Mucosa of rectum (tissue), 2 donors: ENCODE data around the gene GLDN.
A peak's percentile ranks its signal among the peaks of the same experiment; 100 is the strongest.

Source experiments
- H3K27ac ChIP-seq, 2 donors: one replicate each; pipeline ENCODE4 v1.7.0; 2013; ENCODE audit warnings: inconsistent platforms in 2 of 2, low read depth in 2 of 2, low read length in 2 of 2
- H3K27me3 ChIP-seq, 2 donors: one replicate each; pipeline ENCODE4 v1.7.0; 2013; ENCODE audit warnings: low read length in 2 of 2; ENCODE audit not compliant: control insufficient read depth in 2 of 2, insufficient read depth in 2 of 2
- H3K36me3 ChIP-seq, 2 donors: one replicate each; pipeline ENCODE4 v1.7.0; 2013; ENCODE audit warnings: low read length in 2 of 2; ENCODE audit not compliant: control insufficient read depth in 2 of 2, insufficient read depth in 2 of 2
- H3K4me1 ChIP-seq, 2 donors: one replicate each; pipeline ENCODE4 v1.7.0; 2013; ENCODE audit warnings: low read length in 2 of 2, mild to moderate bottlenecking in 1 of 2; ENCODE audit not compliant: control insufficient read depth in 2 of 2, insufficient read depth in 2 of 2
- H3K4me3 ChIP-seq, 2 donors: one replicate each; pipeline ENCODE4 v1.7.0; 2013; ENCODE audit warnings: low read length in 2 of 2
- H3K9ac ChIP-seq, 2 donors: one replicate each; pipeline ENCODE4 v1.7.0; 2013; ENCODE audit warnings: low read length in 2 of 2, low read depth in 1 of 2, mild to moderate bottlenecking in 1 of 2
- H3K9me3 ChIP-seq, 2 donors: one replicate each; pipeline ENCODE4 v1.7.0; 2013; ENCODE audit warnings: low read length in 2 of 2; ENCODE audit not compliant: control insufficient read depth in 2 of 2
- donor health status: healthy.
- donor health status: Normal muscosa, but diverticular disease.

Gene GLDN

DNA sequence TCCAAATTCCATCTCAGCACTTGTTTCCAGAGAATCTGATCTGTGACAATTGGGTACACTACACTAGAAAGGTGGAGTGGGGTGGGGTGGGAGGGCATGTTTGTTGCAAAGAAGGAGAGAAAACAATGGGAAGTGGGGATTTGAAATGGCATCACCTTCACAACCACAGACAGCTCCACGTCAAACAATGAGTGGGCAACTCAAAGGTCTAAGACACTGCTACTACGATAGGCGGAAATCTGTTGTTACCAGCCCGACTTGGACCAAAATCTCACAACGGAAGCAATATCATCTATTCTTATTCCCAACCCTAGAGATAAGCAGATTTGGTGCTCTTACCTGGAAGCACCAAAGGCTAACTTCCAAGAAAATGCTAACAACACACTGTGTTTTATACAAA, 6.4 kb upstream of the GLDN start:
- peak overlapping the region in 1 of 2 donors; percentile 67 for H3K27ac ChIP-seq

GRCh38 chr15:51335538-51336410, 5.7 kb upstream of the GLDN start:
- H3K4me3 ChIP-seq, result no peak overlapping the region
- no peaks in the 10 kb centered on the region for H3K9me3 ChIP-seq
- no peaks in the 10 kb centered on the region for H3K36me3 ChIP-seq
- H3K9ac ChIP-seq, result no peak overlapping the region
- peaks cover 12 to 26% of the 10 kb centered on the region in 2 donors for H3K4me1 ChIP-seq
- H3K27ac ChIP-seq, result peak overlapping the region in 1 of 2 donors; percentile 67
- no peaks in the 10 kb centered on the region for H3K27me3 ChIP-seq

More for the DNA sequence above, 6.4 kb upstream of the GLDN start:
- H3K4me3 ChIP-seq, result no peak overlapping the region
- no peaks in the 10 kb centered on the region for H3K9me3 ChIP-seq
- no peaks in the 10 kb centered on the region for H3K36me3 ChIP-seq
- H3K9ac ChIP-seq, result no peak overlapping the region
- peaks cover 12 to 26% of the 10 kb centered on the region in 2 donors for H3K4me1 ChIP-seq
- no peaks in the 10 kb centered on the region for H3K27me3 ChIP-seq

DNA sequence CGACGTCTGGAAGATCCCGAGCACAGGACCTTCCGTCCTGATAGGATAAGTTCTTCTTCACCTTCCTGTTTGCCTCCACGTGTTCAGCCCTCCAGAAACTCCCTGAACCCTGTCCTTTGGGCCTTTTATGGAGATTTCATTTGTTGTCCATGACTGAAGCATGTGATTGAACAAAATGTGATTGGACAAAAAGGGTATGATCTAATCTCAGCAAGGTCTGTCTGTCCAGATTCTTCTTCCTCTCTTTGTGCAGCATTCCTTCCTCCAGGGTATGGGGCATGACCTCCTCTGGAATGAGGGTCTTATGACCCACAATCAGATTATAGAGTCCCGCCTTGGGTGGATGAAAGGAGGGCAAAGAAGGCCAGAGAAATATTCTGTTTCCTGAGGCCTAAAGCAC, 3.0 kb upstream of the GLDN start, which contains the start of gene CYP19A1:
Gene CYP19A1 (minus strand): TSS at position 101 of the 400 bp plus-strand sequence. CDS start 95,684 bp downstream, outside the sequence.
- H3K36me3 ChIP-seq, result no peaks in the 10 kb centered on the region
- no peak within 1 kb of the TSS for H3K27ac ChIP-seq
- peaks cover 0 to 9% of the 10 kb centered on the region in 2 donors for H3K27me3 ChIP-seq
- H3K9me3 ChIP-seq, result no peaks in the 10 kb centered on the region
- H3K9ac ChIP-seq, result no peak within 1 kb of the TSS
- peaks cover 22 to 30% of the 10 kb centered on the region in 2 donors for H3K4me1 ChIP-seq
- no peak within 1 kb of the TSS for H3K4me3 ChIP-seq

DNA sequence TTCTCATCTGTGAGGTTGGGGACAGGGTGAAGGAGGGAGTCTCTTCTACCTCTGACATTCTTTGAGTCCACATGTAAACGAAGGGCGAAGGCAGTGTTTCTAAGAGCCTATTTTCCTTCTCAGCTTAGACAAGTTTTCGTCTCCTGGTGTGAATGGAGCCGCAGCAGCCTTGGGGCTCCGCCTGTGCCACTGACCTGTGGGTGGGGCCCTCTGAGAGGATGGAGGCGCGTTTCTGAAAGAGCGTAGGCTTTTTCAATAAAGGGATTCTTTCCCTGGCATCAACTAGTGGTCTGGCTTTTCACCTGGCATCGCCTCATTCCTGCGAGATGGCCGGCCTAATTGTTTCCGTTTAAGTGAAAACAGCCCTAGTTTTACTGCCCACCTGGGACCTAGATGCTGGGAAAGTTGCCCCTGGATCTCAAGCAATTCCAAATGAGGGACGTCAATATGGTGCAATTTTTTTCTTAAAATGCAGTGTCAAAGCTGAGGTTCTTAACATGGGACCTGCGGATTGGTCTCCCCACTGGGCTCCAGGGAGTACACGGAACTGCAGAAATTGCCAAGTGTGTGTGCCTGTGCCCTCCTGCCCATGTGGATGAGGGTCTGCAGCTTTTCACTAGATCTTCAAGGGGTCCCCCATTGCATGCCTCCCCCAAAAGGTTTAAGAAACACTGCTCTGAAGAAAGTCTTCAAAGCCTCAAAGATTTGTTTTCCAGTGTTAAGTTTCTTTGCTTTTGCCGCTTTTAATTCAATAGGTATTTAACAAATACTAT, 958 bp downstream of the GLDN start:
- Histone ChIP-seq H3K9ac (peak overlapping the region in 1 of 2 donors; percentile 56), H3K4me1 (peaks cover 4 to 9% of the 10 kb centered on the region in 2 donors), H3K4me3 (peak overlapping the region; percentile 23 to 63), H3K27ac (peak overlapping the region in 1 of 2 donors; percentile 9), H3K9me3 (no peaks in the 10 kb centered on the region), H3K27me3 (peaks cover 0 to 9% of the 10 kb centered on the region in 2 donors), H3K36me3 (no peaks in the 10 kb centered on the region)

DNA sequence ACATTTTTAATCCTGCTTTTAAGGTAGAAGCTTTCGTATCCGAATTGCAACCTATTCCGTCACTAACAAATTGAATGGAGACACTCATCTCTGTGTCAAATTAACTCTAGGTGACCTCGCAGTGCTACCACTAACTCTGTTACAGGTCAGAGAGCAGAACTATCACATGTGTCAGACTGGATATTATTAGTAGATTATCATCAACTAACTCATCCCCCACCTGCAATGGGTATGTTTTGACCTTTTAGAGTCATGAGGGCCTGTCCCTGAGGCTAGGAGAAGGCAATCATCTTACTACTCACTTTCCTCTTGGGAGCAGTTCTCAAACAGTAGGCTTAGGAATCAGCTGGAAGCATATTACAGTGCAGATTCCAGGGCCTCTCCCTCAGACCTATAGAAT, 2.0 kb downstream of the GLDN start:
- Histone ChIP-seq H3K9ac (no peak overlapping the region), H3K9me3 (no peaks in the 10 kb centered on the region), H3K27ac (no peak overlapping the region), H3K4me1 (peaks cover 4 to 9% of the 10 kb centered on the region in 2 donors), H3K27me3 (peaks cover 0 to 9% of the 10 kb centered on the region in 2 donors), H3K36me3 (no peaks in the 10 kb centered on the region), H3K4me3 (no peak overlapping the region)

DNA sequence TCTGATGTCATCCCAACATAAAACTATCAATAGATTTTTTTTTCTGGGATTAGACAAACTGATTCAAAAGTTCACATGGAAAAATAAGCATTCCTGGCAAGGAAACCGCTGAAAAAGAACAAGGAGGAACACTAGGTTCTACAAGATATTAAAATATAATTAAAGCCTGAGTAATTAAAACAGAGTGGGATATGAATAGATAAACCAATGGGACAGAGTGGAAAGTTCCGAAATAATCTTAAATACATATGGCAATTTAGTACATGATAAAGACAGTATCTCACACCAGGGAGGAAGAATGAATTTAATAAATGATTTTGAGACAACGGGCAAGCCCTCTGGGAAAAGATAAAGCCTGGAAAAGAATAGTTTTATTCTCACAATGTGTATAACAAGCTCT, 4.7 kb downstream of the GLDN start:
- Histone ChIP-seq H3K27ac (no peak overlapping the region), H3K36me3 (no peaks in the 10 kb centered on the region)

GRCh38 chr15:51348688-51349087, 7.2 kb downstream of the GLDN start:
- Histone ChIP-seq H3K9me3 (no peaks in the 10 kb centered on the region), H3K4me3 (no peak overlapping the region), H3K27me3 (peaks cover 0 to 3% of the 10 kb centered on the region in 2 donors), H3K27ac (no peak overlapping the region), H3K36me3 (no peaks in the 10 kb centered on the region), H3K4me1 (peaks cover 0 to 5% of the 10 kb centered on the region in 2 donors), H3K9ac (no peak overlapping the region)

More for the DNA sequence above, 4.7 kb downstream of the GLDN start:
- no peaks in the 10 kb centered on the region for H3K9me3 ChIP-seq
- no peak overlapping the region for H3K4me3 ChIP-seq
- H3K27me3 ChIP-seq, result peaks cover 0 to 9% of the 10 kb centered on the region in 2 donors
- no peak overlapping the region for H3K9ac ChIP-seq
- H3K4me1 ChIP-seq, result peaks cover 7 to 9% of the 10 kb centered on the region in 2 donors

- peaks cover 0 to 6% of the 10 kb centered on the region in 2 donors for H3K4me1 ChIP-seq
- no peak overlapping the region for H3K4me3 ChIP-seq
- no peak overlapping the region for H3K27ac ChIP-seq
- no peaks in the 10 kb centered on the region for H3K36me3 ChIP-seq
- no peak overlapping the region for H3K9ac ChIP-seq
- no peaks in the 10 kb centered on the region for H3K9me3 ChIP-seq
- H3K27me3 ChIP-seq, result peaks cover 0 to 3% of the 10 kb centered on the region in 2 donors
Measured at GRCh38 chr15:51349156-51349844, 7.8 kb downstream of the GLDN start.

DNA sequence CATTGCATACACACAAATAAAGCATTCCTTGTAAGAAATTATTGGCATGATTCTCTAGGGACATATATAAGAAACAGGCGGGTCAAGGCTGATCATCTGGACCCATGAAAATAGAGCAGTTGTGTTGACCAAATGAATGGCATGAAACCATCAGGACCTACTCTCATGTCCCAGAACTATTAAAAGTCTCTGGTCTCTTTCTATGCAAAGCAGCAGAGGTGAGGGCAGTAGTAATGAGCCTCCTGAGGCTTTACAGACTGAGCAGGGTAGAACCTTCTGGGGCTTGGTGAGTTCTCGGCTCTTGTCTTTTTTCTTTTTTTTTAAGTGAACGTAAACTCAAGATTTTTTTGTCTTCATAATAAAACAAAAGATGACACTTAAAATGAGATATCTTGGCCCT, 9.3 kb downstream of the GLDN start:
- H3K9me3 ChIP-seq, result no peaks in the 10 kb centered on the region
- H3K4me3 ChIP-seq, result no peak overlapping the region
- peaks cover 0 to 9% of the 10 kb centered on the region in 2 donors for H3K4me1 ChIP-seq
- no peak overlapping the region for H3K27ac ChIP-seq
- H3K9ac ChIP-seq, result no peak overlapping the region
- H3K27me3 ChIP-seq, result peaks cover 0 to 3% of the 10 kb centered on the region in 2 donors
- H3K36me3 ChIP-seq, result no peaks in the 10 kb centered on the region
